Fibroblast of lung (primary cell): ENCODE measurements around the gene ZNRF3.

ENCODE experiments used
- CTCF ChIP-seq, 2 donors: IDR thresholded peaks in 1 of 2; conservative IDR thresholded peaks in 1 of 2; 1 replicate in 1 of 2; 2 replicates in 1 of 2; pipeline ENCODE4 v1.5.1; 2011 to 2012; ENCODE audit warnings: low read length in 2 of 2, control low read depth in 1 of 2, inconsistent platforms in 1 of 2, low read depth in 1 of 2, mild to moderate bottlenecking in 1 of 2
- EZH2 ChIP-seq: IDR thresholded peaks from 2 replicates; pipeline ENCODE4 v1.5.1; 2012; ENCODE audit warnings: low read length, control low read depth, mild to moderate bottlenecking; ENCODE audit errors: missing control alignments

- TF ChIP-seq CTCF (conservative IDR thresholded peaks at IDR 0.05 in 1 of 2, IDR thresholded peaks at IDR 0.05 in 1 of 2; ENCODE audit: low read depth in 1 of 2, low read length in 2 of 2): no peak
- no peak for TF ChIP-seq EZH2
These were observed 117.3 kb downstream of the ZNRF3 start for GRCh38 chr22:29000641-29001040.
